ENCODE data around the gene ANKRD33B.

Gene ANKRD33B

GRCh38 chr5:10588779-10589447 is 25.0 kb downstream of the ANKRD33B start:
- no peak overlapping the region for H3K4me3 Mint-ChIP-seq
- ATAC-seq (no peak), DNase-seq (ENCODE audit: low spot score in 2 of 2) (no peak)
- H3K27ac Mint-ChIP-seq, result peak overlapping the region; percentile 6
- H3K4me1 Mint-ChIP-seq, result peaks cover 22% of the 10 kb centered on the region
- H3K9me3 Mint-ChIP-seq, result no peaks in the 10 kb centered on the region
- no peaks in the 10 kb centered on the region for H3K36me3 Mint-ChIP-seq

- H3K36me3 Mint-ChIP-seq, result no peaks in the 10 kb centered on the region
- no peaks in the 10 kb centered on the region for H3K9me3 Mint-ChIP-seq
- ATAC-seq (no peak), DNase-seq (ENCODE audit: low spot score in 2 of 2) (no peak)
- no peak overlapping the region for H3K27ac Mint-ChIP-seq
- H3K4me1 Mint-ChIP-seq, result peaks cover 23% of the 10 kb centered on the region
- no peak overlapping the region for H3K4me3 Mint-ChIP-seq
Observed at GRCh38 chr5:10590226-10590999, 26.5 kb downstream of the ANKRD33B start.

DNA sequence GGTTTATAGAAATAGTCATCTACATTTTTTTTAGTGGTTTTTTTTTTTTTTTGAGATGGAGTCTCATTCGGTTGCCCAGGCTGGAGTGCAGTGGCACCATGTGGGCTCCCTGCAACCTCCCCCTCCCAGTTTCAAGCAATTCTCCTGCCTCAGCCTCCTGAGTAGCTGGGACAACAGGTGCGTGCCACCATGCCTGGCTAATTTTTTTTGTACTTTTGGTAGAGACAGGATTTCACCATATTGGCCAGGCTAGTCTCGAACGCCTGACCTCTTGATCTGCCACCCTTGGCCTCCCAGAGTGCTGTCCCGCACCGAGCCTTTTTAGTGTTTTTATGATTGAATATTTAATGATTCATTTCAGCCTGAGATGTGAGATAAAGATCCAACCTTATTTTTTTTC is 27.3 kb downstream of the ANKRD33B start:
- Mint-ChIP-seq H3K36me3 (no peaks in the 10 kb centered on the region), H3K4me1 (peaks cover 30% of the 10 kb centered on the region), H3K4me3 (no peak overlapping the region), H3K9me3 (no peaks in the 10 kb centered on the region), H3K27ac (no peak overlapping the region)
- DNase-seq (ENCODE audit: low spot score in 2 of 2) (no peak), ATAC-seq (no peak)

GRCh38 chr5:10591966-10592365 is 28.1 kb downstream of the ANKRD33B start:
- Mint-ChIP-seq H3K36me3 (no peaks in the 10 kb centered on the region), H3K27ac (no peak overlapping the region), H3K4me1 (peaks cover 35% of the 10 kb centered on the region), H3K9me3 (no peaks in the 10 kb centered on the region), H3K4me3 (no peak overlapping the region)
- DNase-seq (ENCODE audit: low spot score in 2 of 2), result no peak
- no peak for ATAC-seq

GRCh38 chr5:10592601-10593000 is 28.7 kb downstream of the ANKRD33B start:
- H3K27ac Mint-ChIP-seq, result no peak overlapping the region
- H3K36me3 Mint-ChIP-seq, result no peaks in the 10 kb centered on the region
- ATAC-seq, result no peak
- H3K4me3 Mint-ChIP-seq, result no peak overlapping the region
- peaks cover 35% of the 10 kb centered on the region for H3K4me1 Mint-ChIP-seq
- no peak for DNase-seq (ENCODE audit: low spot score in 2 of 2)
- no peaks in the 10 kb centered on the region for H3K9me3 Mint-ChIP-seq

- Mint-ChIP-seq H3K27ac (no peak overlapping the region), H3K9me3 (no peaks in the 10 kb centered on the region), H3K4me3 (no peak overlapping the region), H3K4me1 (peaks cover 35% of the 10 kb centered on the region), H3K36me3 (no peaks in the 10 kb centered on the region)
- ATAC-seq (no peak), DNase-seq (ENCODE audit: low spot score in 2 of 2) (no peak)
Observed at GRCh38 chr5:10593531-10594181, 29.8 kb downstream of the ANKRD33B start.

DNA sequence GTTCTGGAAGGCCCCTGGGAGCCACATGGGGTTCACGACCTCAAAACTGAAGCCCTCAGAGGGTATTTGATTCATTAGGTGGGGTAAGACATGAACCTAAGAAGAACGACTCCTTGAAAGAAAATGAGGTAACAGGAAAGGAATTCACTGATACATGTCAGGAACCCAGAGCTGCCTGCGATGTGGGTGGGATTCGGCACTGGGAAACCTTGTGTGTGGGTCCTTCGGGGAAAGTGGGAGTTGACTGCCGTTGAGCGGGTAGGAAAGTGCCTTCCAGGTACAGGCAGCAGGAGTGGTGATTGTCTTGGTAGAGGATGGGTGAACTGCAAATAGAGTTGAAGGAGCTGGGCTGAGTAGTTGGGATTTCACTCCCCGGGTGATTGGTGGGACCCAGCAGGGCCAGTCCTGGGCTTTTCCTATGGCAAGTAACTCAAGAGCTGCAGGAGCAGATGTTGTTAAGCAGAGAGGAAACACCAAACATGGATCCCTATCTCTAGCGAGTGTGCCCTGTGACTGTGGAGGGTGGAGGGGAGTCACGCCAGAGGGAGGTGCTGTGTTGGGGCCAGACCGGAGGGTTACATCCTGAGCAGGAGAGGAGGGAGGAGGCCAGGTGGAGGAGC is 30.8 kb downstream of the ANKRD33B start:
- ATAC-seq (no peak), DNase-seq (ENCODE audit: low spot score in 2 of 2) (no peak)
- Mint-ChIP-seq H3K36me3 (no peaks in the 10 kb centered on the region), H3K27ac (peak overlapping the region; percentile 76), H3K9me3 (no peaks in the 10 kb centered on the region), H3K4me1 (peaks cover 30% of the 10 kb centered on the region), H3K4me3 (no peak overlapping the region)

- H3K27ac Mint-ChIP-seq, result peak overlapping the region; percentile 76
- H3K9me3 Mint-ChIP-seq, result no peaks in the 10 kb centered on the region
- H3K4me3 Mint-ChIP-seq, result no peak overlapping the region
- DNase-seq (ENCODE audit: low spot score in 2 of 2), result no peak
- ATAC-seq, result no peak
- peaks cover 31% of the 10 kb centered on the region for H3K4me1 Mint-ChIP-seq
- no peaks in the 10 kb centered on the region for H3K36me3 Mint-ChIP-seq
Observed at GRCh38 chr5:10595293-10595671, 31.4 kb downstream of the ANKRD33B start.

- H3K27ac Mint-ChIP-seq, result no peak overlapping the region
- peak; percentile 12 to 69 for DNase-seq (ENCODE audit: low spot score in 2 of 2)
- no peaks in the 10 kb centered on the region for H3K36me3 Mint-ChIP-seq
- peak overlapping the region; percentile 15 for H3K4me3 Mint-ChIP-seq
- H3K4me1 Mint-ChIP-seq, result peaks cover 34% of the 10 kb centered on the region
- no peaks in the 10 kb centered on the region for H3K9me3 Mint-ChIP-seq
- peak; percentile 93 for ATAC-seq
Observed at GRCh38 chr5:10595672-10596309, 31.9 kb downstream of the ANKRD33B start.

- peak overlapping the region; percentile 15 for H3K4me3 Mint-ChIP-seq
Observed at GRCh38 chr5:10596310-10596703, 32.4 kb downstream of the ANKRD33B start.

GRCh38 chr5:10596886-10597451 is 33.1 kb downstream of the ANKRD33B start:
- no peaks in the 10 kb centered on the region for H3K36me3 Mint-ChIP-seq
- H3K4me1 Mint-ChIP-seq, result peaks cover 43% of the 10 kb centered on the region
- H3K27ac Mint-ChIP-seq, result no peak overlapping the region

More at GRCh38 chr5:10596310-10596703, 32.4 kb downstream of the ANKRD33B start:
- DNase-seq (ENCODE audit: low spot score in 2 of 2) (no peak), ATAC-seq (no peak)
- H3K4me1 Mint-ChIP-seq, result peaks cover 36% of the 10 kb centered on the region
- H3K36me3 Mint-ChIP-seq, result no peaks in the 10 kb centered on the region
- no peak overlapping the region for H3K27ac Mint-ChIP-seq
- no peaks in the 10 kb centered on the region for H3K9me3 Mint-ChIP-seq

GRCh38 chr5:10599113-10599512 is 35.2 kb downstream of the ANKRD33B start:
- no peak overlapping the region for H3K27ac Mint-ChIP-seq
- DNase-seq (ENCODE audit: low spot score in 2 of 2) (no peak), ATAC-seq (no peak)
- no peak overlapping the region for H3K4me3 Mint-ChIP-seq
- H3K9me3 Mint-ChIP-seq, result no peaks in the 10 kb centered on the region
- peaks cover 37% of the 10 kb centered on the region for H3K4me1 Mint-ChIP-seq
- no peaks in the 10 kb centered on the region for H3K36me3 Mint-ChIP-seq

More at GRCh38 chr5:10596886-10597451, 33.1 kb downstream of the ANKRD33B start:
- no peak for ATAC-seq
- no peak overlapping the region for H3K4me3 Mint-ChIP-seq
- H3K9me3 Mint-ChIP-seq, result no peaks in the 10 kb centered on the region
- no peak for DNase-seq (ENCODE audit: low spot score in 2 of 2)

DNA sequence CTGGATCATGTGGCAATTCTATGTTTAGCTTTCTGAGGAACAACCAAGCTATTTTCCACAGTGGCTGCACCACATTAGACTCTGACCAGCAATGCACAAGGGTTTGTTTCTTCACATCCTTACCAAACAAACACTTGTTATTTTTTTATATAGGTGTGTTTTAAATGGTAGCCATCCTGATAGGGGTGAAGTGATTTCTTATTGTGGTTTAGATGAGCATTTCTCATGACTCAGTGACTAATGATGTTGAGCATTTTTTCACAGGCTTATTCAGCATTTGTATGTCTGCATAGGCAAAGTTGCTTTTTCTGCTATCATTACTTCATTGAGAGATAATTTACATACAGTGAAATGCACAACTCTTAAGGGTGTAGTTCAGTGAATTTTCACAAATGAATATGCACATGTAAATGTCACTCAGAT is 36.0 kb downstream of the ANKRD33B start:
- DNase-seq (ENCODE audit: low spot score in 2 of 2) (no peak), ATAC-seq (no peak)
- Mint-ChIP-seq H3K9me3 (no peaks in the 10 kb centered on the region), H3K36me3 (no peaks in the 10 kb centered on the region), H3K27ac (no peak overlapping the region), H3K4me3 (no peak overlapping the region), H3K4me1 (peaks cover 31% of the 10 kb centered on the region)

DNA sequence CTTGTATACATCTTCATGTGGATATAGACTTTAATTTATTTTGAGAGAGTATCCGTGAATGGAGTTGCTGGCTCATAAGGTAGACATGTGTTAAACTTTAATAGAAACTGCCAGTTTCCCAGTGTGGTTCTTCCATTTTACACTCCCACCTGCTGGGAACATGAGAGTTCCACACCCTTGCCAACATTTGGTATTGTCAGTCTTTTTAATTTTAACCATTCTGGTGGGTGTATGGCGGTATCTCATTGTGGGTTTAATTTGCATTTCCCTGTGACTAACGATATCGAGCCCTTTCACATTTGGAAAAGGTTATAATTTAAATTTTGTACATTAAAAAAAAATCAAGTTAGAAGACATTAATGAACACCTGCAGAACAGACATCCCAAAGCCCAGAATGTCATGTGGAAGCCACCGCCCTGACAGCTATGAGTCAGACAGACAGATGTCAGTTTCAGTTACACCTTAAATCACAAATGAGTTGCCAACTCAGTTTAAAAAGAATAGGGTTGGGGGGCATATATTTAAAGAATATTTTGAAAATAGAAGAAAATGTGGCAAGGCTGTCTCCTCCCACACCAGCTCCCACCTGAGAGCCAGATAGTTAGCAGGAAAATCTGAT is 36.9 kb downstream of the ANKRD33B start:
- no peak for DNase-seq (ENCODE audit: low spot score in 2 of 2)

More for the DNA sequence above, 36.9 kb downstream of the ANKRD33B start:
- ATAC-seq, result peak; percentile 64
- Mint-ChIP-seq H3K4me3 (no peak overlapping the region), H3K36me3 (no peaks in the 10 kb centered on the region), H3K9me3 (no peaks in the 10 kb centered on the region), H3K27ac (peak overlapping the region; percentile 61), H3K4me1 (peaks cover 23% of the 10 kb centered on the region)

Data from stimulated activated effector memory CD8-positive, alpha-beta T cell treated with anti-CD3 and anti-CD28 coated beads, Interleukin-12 subunit alpha, Interleukin-12 subunit beta, amount 100 ng/mL, for 72 hours (primary cell).